Liver (tissue), 3 donors: Measurements from ENCODE around the gene DNAJB6.

Experiments used
- GABPA ChIP-seq, 2 donors: IDR thresholded peaks in 1 of 2; conservative IDR thresholded peaks in 1 of 2; 2 replicates each; pipeline ENCODE4 v1.6.1; 2016; ENCODE audit warnings: antibody characterized with exemption in 2 of 2, mild to moderate bottlenecking in 1 of 2, moderate library complexity in 1 of 2
- JUND ChIP-seq, 2 donors: IDR thresholded peaks; 2 replicates each; pipeline ENCODE4 v1.6.1; 2016; ENCODE audit warnings: antibody characterized with exemption in 2 of 2
- NR2F2 ChIP-seq: IDR thresholded peaks from 2 replicates; pipeline ENCODE4 v1.6.1; 2016; ENCODE audit warnings: antibody characterized with exemption
- RAD21 ChIP-seq, 2 donors: IDR thresholded peaks; 2 replicates each; pipeline ENCODE4 v1.6.1; 2016; ENCODE audit warnings: antibody characterized with exemption in 2 of 2, mild to moderate bottlenecking in 2 of 2
- RXRA ChIP-seq, 2 donors: IDR thresholded peaks; 2 replicates each; pipeline ENCODE4 v1.6.1; 2017 to 2018; ENCODE audit warnings: antibody characterized with exemption in 2 of 2, mild to moderate bottlenecking in 1 of 2
- TAF1 ChIP-seq: conservative IDR thresholded peaks from 2 replicates; pipeline ENCODE4 v1.6.1; 2016; ENCODE audit warnings: antibody characterized with exemption, mild to moderate bottlenecking
- YY1 ChIP-seq: IDR thresholded peaks from 2 replicates; pipeline ENCODE4 v1.6.1; 2016; ENCODE audit warnings: antibody characterized with exemption, mild to moderate bottlenecking
- TF ChIP-seq, protein P1 (sequence below): fragments of 150-350 bp; IDR thresholded peaks from 2 replicates; pipeline ENCODE4 v1.5.1; 2017; ENCODE audit warnings: improper control_type of control experiment, low read depth, low read length; ENCODE audit not compliant: missing input control
- TF ChIP-seq, protein P2 (sequence below): IDR thresholded peaks from 2 replicates; pipeline ENCODE4 v1.6.1; 2016; ENCODE audit warnings: antibody characterized with exemption, mild to moderate bottlenecking
- TF ChIP-seq, protein P3 (sequence below): IDR thresholded peaks from 2 replicates; pipeline ENCODE4 v1.6.1; 2016; ENCODE audit warnings: antibody characterized with exemption
- TF ChIP-seq, protein P4 (sequence below): IDR thresholded peaks from 2 replicates; pipeline ENCODE4 v1.6.1; 2016; ENCODE audit warnings: antibody characterized with exemption
- donor health status: healthy.
- donor health status: healthy.

DNA sequence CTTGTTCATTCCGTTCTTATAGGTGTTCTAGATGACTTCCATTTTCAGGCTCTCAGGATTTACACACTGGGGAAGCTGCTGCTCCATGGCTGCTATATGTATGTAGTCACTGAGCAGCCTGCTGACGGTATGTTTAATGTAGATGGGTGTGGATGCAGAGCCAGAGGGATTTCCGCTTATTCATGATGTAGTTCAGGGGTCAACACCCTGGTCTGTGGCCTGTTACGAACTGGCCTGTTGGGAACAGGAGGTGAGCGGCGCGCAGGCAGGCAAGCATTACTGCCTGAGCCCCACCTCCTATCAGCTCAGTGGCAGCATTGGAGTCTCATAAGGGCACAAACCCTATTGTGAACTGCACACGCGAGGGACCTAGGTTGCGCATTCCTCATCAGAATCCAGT lies 33.9 kb downstream of the DNAJB6 start:
- TF ChIP-seq, protein P1, sequence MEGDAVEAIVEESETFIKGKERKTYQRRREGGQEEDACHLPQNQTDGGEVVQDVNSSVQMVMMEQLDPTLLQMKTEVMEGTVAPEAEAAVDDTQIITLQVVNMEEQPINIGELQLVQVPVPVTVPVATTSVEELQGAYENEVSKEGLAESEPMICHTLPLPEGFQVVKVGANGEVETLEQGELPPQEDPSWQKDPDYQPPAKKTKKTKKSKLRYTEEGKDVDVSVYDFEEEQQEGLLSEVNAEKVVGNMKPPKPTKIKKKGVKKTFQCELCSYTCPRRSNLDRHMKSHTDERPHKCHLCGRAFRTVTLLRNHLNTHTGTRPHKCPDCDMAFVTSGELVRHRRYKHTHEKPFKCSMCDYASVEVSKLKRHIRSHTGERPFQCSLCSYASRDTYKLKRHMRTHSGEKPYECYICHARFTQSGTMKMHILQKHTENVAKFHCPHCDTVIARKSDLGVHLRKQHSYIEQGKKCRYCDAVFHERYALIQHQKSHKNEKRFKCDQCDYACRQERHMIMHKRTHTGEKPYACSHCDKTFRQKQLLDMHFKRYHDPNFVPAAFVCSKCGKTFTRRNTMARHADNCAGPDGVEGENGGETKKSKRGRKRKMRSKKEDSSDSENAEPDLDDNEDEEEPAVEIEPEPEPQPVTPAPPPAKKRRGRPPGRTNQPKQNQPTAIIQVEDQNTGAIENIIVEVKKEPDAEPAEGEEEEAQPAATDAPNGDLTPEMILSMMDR: no peak
- TF ChIP-seq, protein P2, sequence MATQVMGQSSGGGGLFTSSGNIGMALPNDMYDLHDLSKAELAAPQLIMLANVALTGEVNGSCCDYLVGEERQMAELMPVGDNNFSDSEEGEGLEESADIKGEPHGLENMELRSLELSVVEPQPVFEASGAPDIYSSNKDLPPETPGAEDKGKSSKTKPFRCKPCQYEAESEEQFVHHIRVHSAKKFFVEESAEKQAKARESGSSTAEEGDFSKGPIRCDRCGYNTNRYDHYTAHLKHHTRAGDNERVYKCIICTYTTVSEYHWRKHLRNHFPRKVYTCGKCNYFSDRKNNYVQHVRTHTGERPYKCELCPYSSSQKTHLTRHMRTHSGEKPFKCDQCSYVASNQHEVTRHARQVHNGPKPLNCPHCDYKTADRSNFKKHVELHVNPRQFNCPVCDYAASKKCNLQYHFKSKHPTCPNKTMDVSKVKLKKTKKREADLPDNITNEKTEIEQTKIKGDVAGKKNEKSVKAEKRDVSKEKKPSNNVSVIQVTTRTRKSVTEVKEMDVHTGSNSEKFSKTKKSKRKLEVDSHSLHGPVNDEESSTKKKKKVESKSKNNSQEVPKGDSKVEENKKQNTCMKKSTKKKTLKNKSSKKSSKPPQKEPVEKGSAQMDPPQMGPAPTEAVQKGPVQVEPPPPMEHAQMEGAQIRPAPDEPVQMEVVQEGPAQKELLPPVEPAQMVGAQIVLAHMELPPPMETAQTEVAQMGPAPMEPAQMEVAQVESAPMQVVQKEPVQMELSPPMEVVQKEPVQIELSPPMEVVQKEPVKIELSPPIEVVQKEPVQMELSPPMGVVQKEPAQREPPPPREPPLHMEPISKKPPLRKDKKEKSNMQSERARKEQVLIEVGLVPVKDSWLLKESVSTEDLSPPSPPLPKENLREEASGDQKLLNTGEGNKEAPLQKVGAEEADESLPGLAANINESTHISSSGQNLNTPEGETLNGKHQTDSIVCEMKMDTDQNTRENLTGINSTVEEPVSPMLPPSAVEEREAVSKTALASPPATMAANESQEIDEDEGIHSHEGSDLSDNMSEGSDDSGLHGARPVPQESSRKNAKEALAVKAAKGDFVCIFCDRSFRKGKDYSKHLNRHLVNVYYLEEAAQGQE: no peak
- no peak for TF ChIP-seq NR2F2
- TF ChIP-seq YY1: no peak
- TF ChIP-seq GABPA (IDR thresholded peaks at IDR 0.05 in 1 of 2, conservative IDR thresholded peaks at IDR 0.05 in 1 of 2): no peak
- no peak for TF ChIP-seq RXRA (IDR thresholded peaks at IDR 0.05)
- TF ChIP-seq, protein P3, sequence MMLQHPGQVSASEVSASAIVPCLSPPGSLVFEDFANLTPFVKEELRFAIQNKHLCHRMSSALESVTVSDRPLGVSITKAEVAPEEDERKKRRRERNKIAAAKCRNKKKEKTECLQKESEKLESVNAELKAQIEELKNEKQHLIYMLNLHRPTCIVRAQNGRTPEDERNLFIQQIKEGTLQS: no peak
- TF ChIP-seq RAD21 (IDR thresholded peaks at IDR 0.05): no peak
- TF ChIP-seq, protein P4, sequence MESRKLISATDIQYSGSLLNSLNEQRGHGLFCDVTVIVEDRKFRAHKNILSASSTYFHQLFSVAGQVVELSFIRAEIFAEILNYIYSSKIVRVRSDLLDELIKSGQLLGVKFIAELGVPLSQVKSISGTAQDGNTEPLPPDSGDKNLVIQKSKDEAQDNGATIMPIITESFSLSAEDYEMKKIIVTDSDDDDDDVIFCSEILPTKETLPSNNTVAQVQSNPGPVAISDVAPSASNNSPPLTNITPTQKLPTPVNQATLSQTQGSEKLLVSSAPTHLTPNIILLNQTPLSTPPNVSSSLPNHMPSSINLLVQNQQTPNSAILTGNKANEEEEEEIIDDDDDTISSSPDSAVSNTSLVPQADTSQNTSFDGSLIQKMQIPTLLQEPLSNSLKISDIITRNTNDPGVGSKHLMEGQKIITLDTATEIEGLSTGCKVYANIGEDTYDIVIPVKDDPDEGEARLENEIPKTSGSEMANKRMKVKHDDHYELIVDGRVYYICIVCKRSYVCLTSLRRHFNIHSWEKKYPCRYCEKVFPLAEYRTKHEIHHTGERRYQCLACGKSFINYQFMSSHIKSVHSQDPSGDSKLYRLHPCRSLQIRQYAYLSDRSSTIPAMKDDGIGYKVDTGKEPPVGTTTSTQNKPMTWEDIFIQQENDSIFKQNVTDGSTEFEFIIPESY: no peak
- no peak for TF ChIP-seq TAF1
- TF ChIP-seq JUND (IDR thresholded peaks at IDR 0.05): no peak
